IMR-90 (cell line): Measurements from ENCODE around the gene SOSTDC1. TPM values are rescaled to one million over a fixed set of nuclear protein-coding genes. Genes with fewer than 3 reads are reported as not detected.
A peak's percentile ranks its signal among the peaks of the same experiment; 100 is the strongest.

Source experiments
- ATAC-seq: fragments of 200-7000 bp; cut with Tn5 transposase; 2 replicates; pipeline ENCODE4 v1.9.1; 2020; ENCODE audit warnings: low read depth, mild to moderate bottlenecking, moderate library complexity
- Bru-seq: library from RNA; stranded (reverse); fragments of 400-500 nt; gene quantifications from one replicate; lab custom pipeline; 2021; lab: Mats Ljungman, UMichigan
- BruChase-seq, 2 experiments: library from RNA; stranded (reverse); fragments of 400-500 nt; gene quantifications; one replicate each; lab custom pipeline; 2021; lab: Mats Ljungman, UMichigan
- BruUV-seq: library from RNA; stranded (reverse); fragments of 400-500 nt; replicated peaks from 2 replicates; lab custom pipeline; 2021; lab: Mats Ljungman, UMichigan
- CTCF ChIA-PET: fragments of 300-600 bp; formaldehyde crosslinking; extraction: SDS; loops from one replicate; lab custom pipeline; 2021; ENCODE audit warnings: antibody characterized with exemption; lab: Yijun Ruan, JAX
- POLR2A ChIA-PET: fragments of 300-600 bp; sonication (Branson Sonifier 250); formaldehyde crosslinking; loops from one replicate; lab custom pipeline; 2022; ENCODE audit warnings: antibody characterized with exemption; ENCODE audit not compliant: unreplicated experiment; lab: Charles Lee
- DNase-seq: peaks from one replicate; pipeline ENCODE4 v3.0.0; 2013
- H2AFZ ChIP-seq: replicated peaks from 2 replicates; pipeline ENCODE3; 2013; ENCODE audit warnings: low read length, mild to moderate bottlenecking; ENCODE audit not compliant: poor library complexity
- H2AK5ac ChIP-seq: 2 replicates; pipeline ENCODE4 v1.6.1; 2013; ENCODE audit warnings: low read depth, low read length, inconsistent platforms
- H2AK9ac ChIP-seq: replicated peaks from 2 replicates; pipeline ENCODE3; 2013; ENCODE audit warnings: mild to moderate bottlenecking, low read depth, low read length, moderate library complexity; ENCODE audit not compliant: poor library complexity
- H2BK120ac ChIP-seq: 2 replicates; pipeline ENCODE4 v1.6.1; 2013; ENCODE audit warnings: low read depth, low read length, inconsistent platforms
- H2BK15ac ChIP-seq: 3 replicates; pipeline ENCODE4 v1.6.1; 2013; ENCODE audit warnings: low read depth, low read length, inconsistent platforms
- H2BK20ac ChIP-seq: 2 replicates; pipeline ENCODE4 v1.6.1; 2013; ENCODE audit warnings: low read depth, mild to moderate bottlenecking, inconsistent platforms, low read length, moderate library complexity
- H2BK5ac ChIP-seq: 2 replicates; pipeline ENCODE4 v1.6.1; 2013; ENCODE audit warnings: mild to moderate bottlenecking, low read depth, low read length, inconsistent platforms; ENCODE audit not compliant: poor library complexity, severe bottlenecking
- H3K14ac ChIP-seq: replicated peaks from 2 replicates; pipeline ENCODE4 v1.6.1; 2013; ENCODE audit warnings: low read depth, low read length, inconsistent platforms
- H3K18ac ChIP-seq: 2 replicates; pipeline ENCODE4 v1.6.1; 2013; ENCODE audit warnings: low read depth, low read length, control low read depth
- H3K23ac ChIP-seq: 2 replicates; pipeline ENCODE4 v1.6.1; 2013; ENCODE audit warnings: low read depth, low read length, inconsistent platforms
- H3K27ac ChIP-seq: 2 replicates; pipeline ENCODE4 v1.5.1; 2013; ENCODE audit warnings: mild to moderate bottlenecking, control low read depth, low read length; ENCODE audit not compliant: insufficient read depth
- H3K27me3 ChIP-seq: 2 replicates; pipeline ENCODE4 v1.6.1; 2013; ENCODE audit warnings: low read length; ENCODE audit not compliant: control insufficient read depth, insufficient read depth
- H3K36me3 ChIP-seq: 2 replicates; pipeline ENCODE4 v1.6.1; 2013; ENCODE audit warnings: low read length, mixed read lengths; ENCODE audit not compliant: control insufficient read depth, insufficient read depth
- H3K4ac ChIP-seq: 2 replicates; pipeline ENCODE4 v1.6.1; 2013; ENCODE audit warnings: low read depth, low read length, inconsistent platforms
- H3K4me1 ChIP-seq: 2 replicates; pipeline ENCODE4 v1.6.1; 2013; ENCODE audit warnings: low read length, mixed read lengths; ENCODE audit not compliant: control insufficient read depth, insufficient read depth
- H3K4me2 ChIP-seq: 2 replicates; pipeline ENCODE4 v1.6.1; 2013; ENCODE audit warnings: low read depth, mild to moderate bottlenecking, control low read depth, low read length, moderate library complexity
- H3K4me3 ChIP-seq: 2 replicates; pipeline ENCODE4 v1.5.1; 2013; ENCODE audit warnings: low read depth, mild to moderate bottlenecking, control low read depth, low read length, moderate library complexity; ENCODE audit not compliant: insufficient read depth
- H3K56ac ChIP-seq: 2 replicates; pipeline ENCODE4 v1.6.1; 2013; ENCODE audit warnings: low read length, inconsistent platforms; ENCODE audit not compliant: insufficient read depth; ENCODE audit errors: extremely low read depth
- H3K79me1 ChIP-seq, 2 experiments: 2 replicates each; pipeline ENCODE4 v1.6.1; 2013; ENCODE audit warnings: low read length in 2 of 2, inconsistent platforms in 1 of 2, low read depth in 1 of 2
- H3K9ac ChIP-seq: 2 replicates; pipeline ENCODE4 v1.6.1; 2013; ENCODE audit warnings: low read depth, low read length, control low read depth
- H3K9me1 ChIP-seq: 2 replicates; pipeline ENCODE4 v1.6.1; 2013; ENCODE audit warnings: low read length, inconsistent platforms; ENCODE audit not compliant: insufficient read depth
- H3K9me3 ChIP-seq: 2 replicates; pipeline ENCODE4 v1.6.1; 2013; ENCODE audit warnings: low read length; ENCODE audit not compliant: control insufficient read depth, insufficient read depth
- H4K20me1 ChIP-seq: 2 replicates; pipeline ENCODE4 v1.6.1; 2013; ENCODE audit warnings: low read length, inconsistent platforms; ENCODE audit not compliant: insufficient read depth
- H4K5ac ChIP-seq: 2 replicates; pipeline ENCODE4 v1.6.1; 2013; ENCODE audit warnings: mild to moderate bottlenecking, low read depth, low read length, control low read depth
- H4K8ac ChIP-seq, 2 experiments: 2 replicates each; pipeline ENCODE4 v1.6.1; 2013; ENCODE audit warnings: low read depth in 2 of 2, low read length in 2 of 2, control low read depth in 1 of 2, inconsistent platforms in 1 of 2
- H4K91ac ChIP-seq: 2 replicates; pipeline ENCODE4 v1.6.1; 2013; ENCODE audit warnings: low read depth, low read length, inconsistent platforms; ENCODE audit not compliant: insufficient read depth
- BHLHE40 ChIP-seq: fragments of 150-350 bp; IDR thresholded peaks from 2 replicates; pipeline ENCODE4 v1.6.1; 2016; ENCODE audit warnings: mild to moderate bottlenecking, low read depth, low read length
- CEBPB ChIP-seq: IDR thresholded peaks from 2 replicates; pipeline ENCODE4 v1.6.1; 2012; ENCODE audit warnings: low read depth, low read length, improper control_type of control experiment
- CHD1 ChIP-seq: IDR thresholded peaks from 2 replicates; pipeline ENCODE4 v1.6.1; 2012; ENCODE audit warnings: low read depth, low read length, improper control_type of control experiment
- FOS ChIP-seq: fragments of 150-350 bp; IDR thresholded peaks from 2 replicates; pipeline ENCODE4 v1.6.1; 2016; ENCODE audit warnings: low read depth, low read length
- MAZ ChIP-seq: IDR thresholded peaks from 2 replicates; pipeline ENCODE4 v1.6.1; 2012; ENCODE audit warnings: low read depth, mild to moderate bottlenecking, low read length, improper control_type of control experiment, moderate library complexity, borderline replicate concordance
- MXI1 ChIP-seq: IDR thresholded peaks from 2 replicates; pipeline ENCODE4 v1.6.1; 2012; ENCODE audit warnings: low read depth, mild to moderate bottlenecking, low read length, moderate library complexity, borderline replicate concordance
- NFE2L2 ChIP-seq: fragments of 150-350 bp; IDR thresholded peaks from 2 replicates; pipeline ENCODE4 v1.6.1; 2016; ENCODE audit warnings: low read depth, mild to moderate bottlenecking, low read length
- POLR2A ChIP-seq: IDR thresholded peaks from 2 replicates; pipeline ENCODE4 v1.6.1; 2012; ENCODE audit warnings: mild to moderate bottlenecking, low read depth, low read length
- RAD21 ChIP-seq: IDR thresholded peaks from 2 replicates; pipeline ENCODE4 v1.6.1; 2012; ENCODE audit warnings: low read length, improper control_type of control experiment
- RCOR1 ChIP-seq: IDR thresholded peaks from 2 replicates; pipeline ENCODE4 v1.6.1; 2012; ENCODE audit warnings: mild to moderate bottlenecking, low read length, improper control_type of control experiment; ENCODE audit not compliant: insufficient replicate concordance
- RFX5 ChIP-seq: IDR thresholded peaks from 2 replicates; pipeline ENCODE4 v1.8.0; 2012; ENCODE audit warnings: low read depth, mild to moderate bottlenecking, low read length, moderate library complexity
- SMC3 ChIP-seq: fragments of 150-350 bp; IDR thresholded peaks from 2 replicates; pipeline ENCODE4 v1.6.1; 2016; ENCODE audit warnings: low read depth, mild to moderate bottlenecking, antibody characterized with exemption, low read length, moderate library complexity
- USF2 ChIP-seq: fragments of 150-350 bp; IDR thresholded peaks from 2 replicates; pipeline ENCODE4 v1.6.1; 2017; ENCODE audit warnings: mild to moderate bottlenecking, antibody characterized with exemption, low read length, low read depth
- WGBS, 2 experiments: methylation state at CpG; one replicate each; pipeline versions ENCODE4 v1.1.5 to v1.1.7; 2013; ENCODE audit warnings: missing lambda C conversion rate in 2 of 2; ENCODE audit not compliant: insufficient read length in 1 of 2; ENCODE audit errors: extremely low coverage in 2 of 2; 5-methylcytosine and 5-hydroxymethylcytosine counted together
- dilution Hi-C: fragments of 300-500 bp; cut with HindIII; formaldehyde crosslinking; loops from one replicate; pipeline ENCODE4 v1.14.3; 2018; ENCODE audit warnings: low sequenced_read_pairs; ENCODE audit not compliant: unreplicated experiment
- in situ Hi-C: fragments of 300-500 bp; cut with MboI; formaldehyde crosslinking; loops from 3 replicates; pipeline ENCODE4 v1.14.3; 2019; ENCODE audit warnings: low sequenced_read_pairs, inconsistent platforms, mixed read lengths
- intact Hi-C: fragments of 100-400 bp; cut with micrococcal nuclease; formaldehyde crosslinking; loops from 2 replicates; pipeline ENCODE4 v1.10.0; 2022
- long read RNA-seq: library from polyadenylated mRNA; unstranded; transcript quantifications from one replicate; pipeline ENCODE4 v2.0.0, GENCODE V29; 2021; ENCODE audit not compliant: unreplicated experiment
- polyA plus RNA-seq, 3 experiments: library from polyadenylated mRNA; depleted of rRNA; stranded (reverse); fragments of >200 nt; gene quantifications; 2 replicates each; pipeline ENCODE4 v1.2.3, GENCODE V29; 2012; ENCODE audit warnings: low replicate concordance in 1 of 3
- total RNA-seq: library from RNA; depleted of rRNA; stranded (reverse); fragments of >200 nt; gene quantifications from 2 replicates; pipeline ENCODE4 v1.2.3, GENCODE V29; 2012; rRNA removed
- TF ChIP-seq, protein P1 (sequence below): fragments of 150-350 bp; IDR thresholded peaks from 2 replicates; pipeline ENCODE4 v1.6.1; 2016; ENCODE audit warnings: low read depth, mild to moderate bottlenecking, low read length, moderate library complexity, borderline replicate concordance

Gene SOSTDC1, protein sequence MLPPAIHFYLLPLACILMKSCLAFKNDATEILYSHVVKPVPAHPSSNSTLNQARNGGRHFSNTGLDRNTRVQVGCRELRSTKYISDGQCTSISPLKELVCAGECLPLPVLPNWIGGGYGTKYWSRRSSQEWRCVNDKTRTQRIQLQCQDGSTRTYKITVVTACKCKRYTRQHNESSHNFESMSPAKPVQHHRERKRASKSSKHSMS
- total RNA-seq (under 0.01 TPM in 1 of 2 replicates, not detected in the other), polyA plus RNA-seq (2012; rRNA removed) (0.04 and 0.07 TPM in 2 replicates), Bru-seq, nascent RNA (percentile 2 among the genes with signal in this experiment), BruChase-seq, experiment 1, labeled RNA remaining after a 6-hour chase (percentile 1 among the genes with signal in this experiment), BruChase-seq, experiment 2, labeled RNA remaining after a 2-hour chase (percentile 1 among the genes with signal in this experiment)
- 0.02 TPM in 1 of 2 replicates, not detected in the other for polyA plus RNA-seq (2012; cell fraction: cytosol; rRNA removed)
- polyA plus RNA-seq (2012; cell fraction: nucleus; rRNA removed; ENCODE audit: low replicate concordance), result not detected in 2 replicates
- long read RNA-seq, result 0 reads

- BruUV-seq, result no TSS peak
- Histone ChIP-seq H3K27me3 (peaks cover 6% of the 10 kb centered on the region), H3K18ac (no peak within 1 kb of the TSS), H2BK120ac (no peak within 1 kb of the TSS), H2BK5ac (no peak within 1 kb of the TSS), H3K4ac (no peak within 1 kb of the TSS), H3K27ac (no peak within 1 kb of the TSS), H2AFZ (no peak within 1 kb of the TSS), H2BK15ac (no peak within 1 kb of the TSS), H3K23ac (no peak within 1 kb of the TSS), H3K4me2 (peak within 1 kb of the TSS; percentile 14), H2BK20ac (no peak within 1 kb of the TSS), H3K9me3 (no peaks in the 10 kb centered on the region), H3K4me3 (no peak within 1 kb of the TSS; the same call in 1 of the 2 replicates), H3K9ac (no peak within 1 kb of the TSS), H2AK9ac (no peak within 1 kb of the TSS), H4K91ac (no peak within 1 kb of the TSS), H4K8ac (no peak within 1 kb of the TSS), H4K20me1 (no peaks in the 10 kb centered on the region), H3K79me1 (no peaks in the 10 kb centered on the region), H3K36me3 (no peaks in the 10 kb centered on the region), H3K14ac (no peak within 1 kb of the TSS), H4K5ac (no peak within 1 kb of the TSS), H3K9me1 (no peaks in the 10 kb centered on the region), H3K56ac (no peak within 1 kb of the TSS), H2AK5ac (no peak within 1 kb of the TSS), H3K4me1 (no peaks in the 10 kb centered on the region)
- ChIA-PET CTCF (interaction anchor here (0.7 kb wide), 1 partner anchor 719 kb away, joined by 5 read pairs; no protein-coding TSS in a partner anchor), POLR2A (no interaction called here)
- 20% methylated on average over 1 of the region's 10 CpGs; no CpG with 5 or more reads in 1 of the 2 experiments for WGBS, 2 experiments
- dilution Hi-C loops (no loop called here), intact Hi-C loops (no loop called here), in situ Hi-C loops (no loop called here)
- DNase-seq, result no peak
- peak; percentile 42; the same call in 1 of the 2 replicates for ATAC-seq
- no peak for TF ChIP-seq CHD1
- TF ChIP-seq RCOR1, result no peak
- no peak for TF ChIP-seq FOS
- no peak for TF ChIP-seq SMC3
- TF ChIP-seq MXI1, result no peak
- TF ChIP-seq POLR2A, result no peak
- no peak for TF ChIP-seq BHLHE40
- TF ChIP-seq RAD21, result no peak
- TF ChIP-seq, protein P1, sequence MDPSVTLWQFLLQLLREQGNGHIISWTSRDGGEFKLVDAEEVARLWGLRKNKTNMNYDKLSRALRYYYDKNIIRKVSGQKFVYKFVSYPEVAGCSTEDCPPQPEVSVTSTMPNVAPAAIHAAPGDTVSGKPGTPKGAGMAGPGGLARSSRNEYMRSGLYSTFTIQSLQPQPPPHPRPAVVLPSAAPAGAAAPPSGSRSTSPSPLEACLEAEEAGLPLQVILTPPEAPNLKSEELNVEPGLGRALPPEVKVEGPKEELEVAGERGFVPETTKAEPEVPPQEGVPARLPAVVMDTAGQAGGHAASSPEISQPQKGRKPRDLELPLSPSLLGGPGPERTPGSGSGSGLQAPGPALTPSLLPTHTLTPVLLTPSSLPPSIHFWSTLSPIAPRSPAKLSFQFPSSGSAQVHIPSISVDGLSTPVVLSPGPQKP, result no peak
- TF ChIP-seq RFX5, result no peak
- TF ChIP-seq CEBPB, result no peak
- no peak for TF ChIP-seq USF2
- no peak for TF ChIP-seq MAZ
- no peak for TF ChIP-seq NFE2L2
Measured at GRCh38 chr7:16465469-16466361, at the start of gene SOSTDC1. Gene SOSTDC1 (minus strand): TSS chr7:16465738. CDS start chr7:16465668, 70 bp downstream.
